Left ventricle myocardium inferior (tissue), 1 donor: ENCODE measurements around the gene DKKL1. TPM values are rescaled to one million over a fixed set of nuclear protein-coding genes. Genes with fewer than 3 reads are reported as not detected.

Experiments used
- DNase-seq: peaks from one replicate; pipeline ENCODE4 v3.0.0-alpha.2; 2020
- H3K27ac ChIP-seq: fragments of 200-600 bp; replicated peaks from 2 replicates; pipeline ENCODE4 v1.8.0; 2021
- H3K27me3 ChIP-seq: fragments of 200-600 bp; 2 replicates; pipeline ENCODE4 v1.8.0; 2021; ENCODE audit warnings: low read depth
- H3K36me3 ChIP-seq: fragments of 200-600 bp; 2 replicates; pipeline ENCODE4 v1.8.0; 2021
- H3K4me1 ChIP-seq: fragments of 200-600 bp; 2 replicates; pipeline ENCODE4 v1.8.0; 2021
- H3K4me3 ChIP-seq: fragments of 200-600 bp; 2 replicates; pipeline ENCODE4 v1.8.0; 2021; ENCODE audit warnings: mild to moderate bottlenecking, moderate library complexity
- H3K9me3 ChIP-seq: fragments of 200-600 bp; replicated peaks from 2 replicates; pipeline ENCODE4 v1.8.0; 2021
- intact Hi-C: fragments of 100-400 bp; cut with micrococcal nuclease; formaldehyde crosslinking; loops from one replicate; pipeline ENCODE4 v1.11.0; 2022
- total RNA-seq: library from RNA; stranded (reverse); fragmentation: NEBNext Ultra II Directional; extraction: Animal tissue kit (Norgen Biotek cat#: 25700); gene quantifications from one replicate; pipeline ENCODE4 v1.2.1, GENCODE V29; 2021
- TF ChIP-seq, protein P1 (sequence below): fragments of 200-600 bp; IDR thresholded peaks from 2 replicates; pipeline ENCODE4 v1.8.0; 2021; ENCODE audit warnings: antibody characterized with exemption, mild to moderate bottlenecking, borderline replicate concordance
- donor health status: DM: no; HTN: yes; CAD: no; lungs with severe emphysema.

DKKL1 gene
- total RNA-seq, 1 donor from 2014 or later, result not detected

GRCh38 chr19:49374665-49375434 is 11.2 kb downstream of the DKKL1 start:
- DNase-seq, result no peak
- Histone ChIP-seq H3K4me3 (no peak overlapping the region), H3K36me3 (no peaks in the 10 kb centered on the region), H3K4me1 (no peaks in the 10 kb centered on the region), H3K9me3 (peaks cover 7% of the 10 kb centered on the region), H3K27me3 (peaks cover 28% of the 10 kb centered on the region), H3K27ac (no peak overlapping the region)
- intact Hi-C loops, result no loop called here
- TF ChIP-seq, protein P1, sequence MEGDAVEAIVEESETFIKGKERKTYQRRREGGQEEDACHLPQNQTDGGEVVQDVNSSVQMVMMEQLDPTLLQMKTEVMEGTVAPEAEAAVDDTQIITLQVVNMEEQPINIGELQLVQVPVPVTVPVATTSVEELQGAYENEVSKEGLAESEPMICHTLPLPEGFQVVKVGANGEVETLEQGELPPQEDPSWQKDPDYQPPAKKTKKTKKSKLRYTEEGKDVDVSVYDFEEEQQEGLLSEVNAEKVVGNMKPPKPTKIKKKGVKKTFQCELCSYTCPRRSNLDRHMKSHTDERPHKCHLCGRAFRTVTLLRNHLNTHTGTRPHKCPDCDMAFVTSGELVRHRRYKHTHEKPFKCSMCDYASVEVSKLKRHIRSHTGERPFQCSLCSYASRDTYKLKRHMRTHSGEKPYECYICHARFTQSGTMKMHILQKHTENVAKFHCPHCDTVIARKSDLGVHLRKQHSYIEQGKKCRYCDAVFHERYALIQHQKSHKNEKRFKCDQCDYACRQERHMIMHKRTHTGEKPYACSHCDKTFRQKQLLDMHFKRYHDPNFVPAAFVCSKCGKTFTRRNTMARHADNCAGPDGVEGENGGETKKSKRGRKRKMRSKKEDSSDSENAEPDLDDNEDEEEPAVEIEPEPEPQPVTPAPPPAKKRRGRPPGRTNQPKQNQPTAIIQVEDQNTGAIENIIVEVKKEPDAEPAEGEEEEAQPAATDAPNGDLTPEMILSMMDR, result no peak

- TF ChIP-seq, protein P1, result no peak
- Histone ChIP-seq H3K4me3 (no peak overlapping the region), H3K4me1 (no peaks in the 10 kb centered on the region), H3K27ac (no peak overlapping the region), H3K36me3 (no peaks in the 10 kb centered on the region), H3K9me3 (peaks cover 20% of the 10 kb centered on the region), H3K27me3 (peaks cover 49% of the 10 kb centered on the region)
- no peak for DNase-seq
- intact Hi-C loops, result no loop called here
Observed at GRCh38 chr19:49378512-49378911, 14.8 kb downstream of the DKKL1 start.

GRCh38 chr19:49380391-49380790 is 16.7 kb downstream of the DKKL1 start:
- no peaks in the 10 kb centered on the region for H3K36me3 ChIP-seq
- no peaks in the 10 kb centered on the region for H3K4me1 ChIP-seq
- DNase-seq, result no peak
- TF ChIP-seq, protein P1, result no peak
- no peak overlapping the region for H3K27ac ChIP-seq
- peaks cover 23% of the 10 kb centered on the region for H3K9me3 ChIP-seq
- H3K27me3 ChIP-seq, result peaks cover 53% of the 10 kb centered on the region
- intact Hi-C loops, result no loop called here
- no peak overlapping the region for H3K4me3 ChIP-seq

DNA sequence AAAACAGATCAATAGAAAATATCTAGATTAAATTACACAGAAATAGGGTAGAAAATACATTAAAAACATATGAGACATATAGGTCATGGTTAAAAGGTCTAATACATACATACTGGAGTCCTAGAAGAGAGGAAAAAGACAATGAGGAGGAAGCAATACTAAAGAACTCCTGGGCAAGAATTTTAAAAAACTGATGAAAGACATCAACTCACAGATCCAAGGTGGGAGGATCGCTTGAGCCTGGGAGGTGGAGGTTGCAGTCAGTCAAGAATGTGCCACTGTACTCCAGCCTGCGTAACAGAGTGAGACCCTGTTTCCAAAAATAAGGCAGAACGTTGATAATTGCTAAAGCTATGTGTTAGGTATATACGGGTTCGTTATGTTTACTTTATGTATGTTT is 19.0 kb downstream of the DKKL1 start:
- no peak overlapping the region for H3K27ac ChIP-seq
- H3K4me1 ChIP-seq, result no peaks in the 10 kb centered on the region
- peaks cover 23% of the 10 kb centered on the region for H3K9me3 ChIP-seq
- intact Hi-C loops, result no loop called here
- DNase-seq, result no peak
- H3K27me3 ChIP-seq, result peaks cover 53% of the 10 kb centered on the region
- no peak overlapping the region for H3K4me3 ChIP-seq
- no peaks in the 10 kb centered on the region for H3K36me3 ChIP-seq
- TF ChIP-seq, protein P1, result no peak

DNA sequence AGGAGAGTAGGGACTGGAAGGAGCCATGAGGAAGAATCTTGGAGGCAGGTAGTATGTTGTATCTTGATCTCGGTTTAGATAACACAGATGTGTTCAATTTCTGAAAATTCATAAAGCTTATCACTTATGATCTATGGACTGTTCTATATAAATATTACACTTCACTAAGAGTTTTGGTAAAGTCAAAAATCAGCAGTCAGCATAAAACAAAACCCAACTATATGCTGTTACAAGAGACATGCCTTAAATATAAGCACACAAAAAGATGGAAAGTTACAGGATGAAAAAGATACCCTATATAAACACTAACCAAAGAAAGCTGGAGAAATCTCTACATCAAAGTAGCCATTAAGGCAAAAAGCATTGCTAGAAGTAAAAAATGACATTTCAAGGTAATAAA is 19.9 kb downstream of the DKKL1 start:
- no peak overlapping the region for H3K4me3 ChIP-seq
- peaks cover 23% of the 10 kb centered on the region for H3K9me3 ChIP-seq
- no peak for DNase-seq
- H3K27ac ChIP-seq, result no peak overlapping the region
- H3K36me3 ChIP-seq, result no peaks in the 10 kb centered on the region
- intact Hi-C loops, result no loop called here
- TF ChIP-seq, protein P1, result no peak
- H3K4me1 ChIP-seq, result no peaks in the 10 kb centered on the region
- H3K27me3 ChIP-seq, result peaks cover 62% of the 10 kb centered on the region
